ENCODE measurements around the gene RNF208.

RNF208 gene

DNA sequence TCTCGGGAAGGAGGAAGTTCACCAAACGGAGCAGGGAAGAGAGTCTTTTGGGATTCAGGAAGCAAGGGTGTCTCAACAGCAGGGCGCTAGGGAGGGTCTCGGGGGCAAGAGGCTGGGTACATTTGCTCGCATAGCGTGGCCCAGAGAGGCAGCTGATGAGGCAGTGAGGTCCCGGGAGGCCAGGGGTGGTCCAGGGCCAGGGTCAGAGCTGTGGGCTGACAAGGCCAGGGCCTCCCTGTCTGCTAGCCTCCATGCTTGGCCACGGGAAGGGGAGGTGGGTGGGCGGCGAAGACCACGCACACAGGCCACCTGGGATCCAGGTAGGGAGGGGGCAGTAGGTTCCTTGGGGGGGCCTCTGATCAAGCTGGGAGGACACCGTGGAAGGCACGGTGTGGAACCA, 10.5 kb downstream of the RNF208 start:
- DNase-seq, result no peak

DNA sequence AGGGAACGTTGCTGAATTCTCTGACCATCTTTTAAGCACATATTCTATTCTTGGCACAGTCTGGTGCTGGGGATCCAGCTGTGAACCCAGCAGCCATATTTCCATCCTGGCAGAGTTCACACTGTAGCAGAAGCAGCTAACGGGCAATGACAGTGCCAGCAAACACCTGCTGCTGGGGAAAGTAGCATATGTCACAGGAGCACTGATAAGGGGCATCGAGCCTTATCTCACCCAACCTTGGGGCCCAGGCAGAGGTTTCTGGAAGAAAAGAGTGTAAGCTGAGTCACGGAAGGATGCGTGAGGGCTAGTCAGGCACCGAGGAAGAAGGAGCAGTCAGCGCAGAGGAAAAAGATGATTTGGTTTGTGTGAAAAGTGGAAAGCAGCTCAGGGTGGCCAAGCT, 15.4 kb downstream of the RNF208 start:
- DNase-seq, result no peak

GRCh38 chr9:137205126-137206069, 16.6 kb downstream of the RNF208 start, which contains the start of the genes NDOR1 and TMEM203:
TSS of gene NDOR1 (plus strand) at chr9:137205700. CDS start at chr9:137205778, 78 bp downstream.
TSS of gene TMEM203 (minus strand) at chr9:137205648. CDS start at chr9:137205414, 234 bp downstream.
- peak; percentile 93 to 97 (median 96) for DNase-seq

- no peak for DNase-seq
These were observed 17.3 kb downstream of the RNF208 start for GRCh38 chr9:137204731-137205125.

DNA sequence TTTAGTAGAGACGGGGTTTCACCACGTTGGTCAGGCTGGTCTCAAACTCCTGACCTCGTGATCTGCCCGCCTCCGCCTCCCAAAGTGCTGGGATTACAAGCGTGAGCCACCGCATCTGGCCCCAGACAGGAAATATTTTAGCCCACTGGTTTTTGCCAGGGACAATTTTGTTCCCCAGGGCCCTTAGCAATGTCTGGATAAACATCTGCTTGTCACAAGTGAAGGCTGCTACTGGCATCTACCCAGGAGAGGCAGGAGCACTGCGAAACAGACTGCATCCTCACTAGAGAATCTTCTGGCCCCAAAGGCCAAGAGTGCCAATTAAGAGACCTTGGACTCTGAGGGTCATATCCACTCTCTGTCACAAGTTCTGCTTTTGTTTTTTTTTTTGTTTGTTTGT, 19.1 kb downstream of the RNF208 start:
- DNase-seq, result no peak

DNA sequence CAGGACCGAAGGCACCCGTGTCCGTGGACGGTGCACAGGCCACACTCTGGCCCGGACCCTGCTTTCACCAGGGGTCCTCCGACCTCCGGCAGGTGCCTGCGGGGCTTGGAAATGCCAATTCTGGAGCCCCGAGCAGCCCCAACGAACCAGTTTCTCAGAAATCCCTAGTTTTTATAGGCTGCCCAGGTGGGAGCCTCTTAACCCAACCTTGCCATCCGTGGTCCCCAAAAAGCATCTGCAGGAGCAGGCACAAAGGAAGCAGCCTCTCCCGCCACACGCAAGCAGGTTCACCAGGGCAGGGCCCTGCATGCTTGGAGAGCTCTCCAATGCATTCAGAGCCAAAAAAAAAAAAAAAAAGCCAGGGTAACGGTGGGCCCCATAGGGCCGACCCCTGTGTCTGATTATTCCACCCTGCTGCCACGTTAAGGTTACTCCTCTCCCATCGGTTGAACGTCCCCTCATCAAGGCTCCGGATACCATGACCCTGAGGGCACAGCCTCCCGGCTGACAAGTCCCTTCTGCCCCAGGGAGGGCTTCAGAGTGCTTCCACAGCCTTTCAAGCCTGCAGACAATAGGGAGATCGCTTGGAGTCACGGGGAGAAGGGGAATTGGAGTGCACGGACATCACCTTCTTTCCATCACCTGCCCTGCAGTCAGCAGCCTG, 20.7 kb downstream of the RNF208 start:
- no peak for DNase-seq

DNA sequence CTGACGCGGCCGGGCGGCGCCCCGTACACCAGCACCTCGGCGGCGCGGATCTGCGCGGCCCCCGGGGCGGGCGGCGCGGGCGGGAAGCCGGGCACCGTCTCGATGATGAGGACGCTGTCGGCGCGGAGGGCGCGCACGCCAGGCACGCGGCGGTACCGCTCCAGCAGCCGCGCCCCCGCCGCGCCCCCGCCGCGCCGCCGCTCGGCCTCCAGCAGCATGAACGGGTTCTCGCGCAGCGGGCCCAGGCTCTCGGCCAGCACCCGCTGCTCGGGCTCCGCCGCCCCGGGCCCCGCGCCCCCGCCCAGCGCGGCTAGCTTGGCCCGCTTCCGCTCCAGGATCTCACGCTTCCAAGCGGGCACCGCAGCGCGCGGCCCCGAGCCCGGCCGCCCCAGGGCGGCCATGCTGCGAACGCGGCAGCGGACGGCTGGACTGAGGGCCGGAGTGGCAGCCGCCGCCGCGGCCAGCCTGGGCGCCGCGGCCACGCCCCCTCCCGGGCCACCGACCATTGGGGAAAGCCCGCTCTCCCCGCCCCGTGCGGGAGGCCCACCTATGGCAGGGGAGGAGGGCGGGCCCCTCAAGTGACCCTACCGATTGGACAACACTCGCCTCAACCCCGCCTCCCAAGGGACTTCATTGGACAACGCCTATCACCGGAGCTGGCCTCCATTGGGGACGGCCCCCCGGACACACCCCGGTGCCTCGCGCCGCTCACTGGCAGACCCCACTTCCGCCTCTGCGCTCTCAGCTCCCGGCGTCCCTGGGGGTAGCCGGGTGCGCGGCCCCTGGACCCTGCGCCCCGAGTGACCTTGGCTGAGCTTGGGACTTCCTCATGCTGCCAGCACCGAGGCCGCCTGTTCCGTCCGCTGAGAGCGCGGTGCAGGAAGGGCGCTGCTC, 21.5 kb downstream of the RNF208 start, which contains the start of gene TPRN:
Gene TPRN, minus strand, starts transcription at position 431 of the 894 bp plus-strand sequence. Its CDS starts 30 bp downstream, at position 401.
- DNase-seq, result peak; percentile 99 to 100 (median 99)

DNA sequence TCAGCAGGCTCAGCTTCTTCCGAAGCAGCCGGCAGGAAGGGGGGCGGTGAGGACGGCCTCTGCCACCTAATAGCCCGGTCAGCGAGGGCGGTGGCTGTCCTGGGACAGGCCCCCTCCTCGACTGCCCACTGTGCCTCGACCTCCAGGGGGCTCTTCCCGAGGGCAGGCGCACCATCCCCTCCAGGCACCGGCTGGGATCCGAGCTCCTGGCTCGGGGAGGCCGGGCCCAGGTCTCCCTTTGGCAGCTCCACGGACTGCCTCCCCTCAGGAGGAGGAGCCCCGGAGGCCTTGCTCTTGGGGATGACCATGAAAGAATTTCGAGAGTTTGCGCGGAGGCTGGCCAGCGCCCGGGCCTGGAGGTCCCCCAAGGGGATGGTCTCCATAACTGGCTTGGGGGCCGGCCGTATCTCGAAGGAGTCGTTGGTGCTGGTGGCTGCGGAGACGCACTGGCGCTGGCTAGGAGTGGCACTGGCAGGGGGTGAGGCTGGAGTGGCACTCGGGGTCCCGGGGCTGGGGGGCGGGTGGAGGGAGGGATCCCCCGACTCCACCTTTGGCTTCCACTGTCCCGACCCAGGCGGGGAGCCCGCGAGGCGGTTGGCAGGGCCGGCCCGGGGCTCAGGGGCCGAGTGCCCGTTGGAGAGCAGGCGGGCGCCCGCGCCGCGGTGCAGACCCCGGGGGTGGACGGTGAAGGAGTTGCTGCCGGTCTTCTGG, 22.5 kb downstream of the RNF208 start:
- peak in 1 of 3 donors; percentile 9 for DNase-seq

- DNase-seq, result no peak
These were observed 23.1 kb downstream of the RNF208 start for GRCh38 chr9:137198902-137199283.

DNA sequence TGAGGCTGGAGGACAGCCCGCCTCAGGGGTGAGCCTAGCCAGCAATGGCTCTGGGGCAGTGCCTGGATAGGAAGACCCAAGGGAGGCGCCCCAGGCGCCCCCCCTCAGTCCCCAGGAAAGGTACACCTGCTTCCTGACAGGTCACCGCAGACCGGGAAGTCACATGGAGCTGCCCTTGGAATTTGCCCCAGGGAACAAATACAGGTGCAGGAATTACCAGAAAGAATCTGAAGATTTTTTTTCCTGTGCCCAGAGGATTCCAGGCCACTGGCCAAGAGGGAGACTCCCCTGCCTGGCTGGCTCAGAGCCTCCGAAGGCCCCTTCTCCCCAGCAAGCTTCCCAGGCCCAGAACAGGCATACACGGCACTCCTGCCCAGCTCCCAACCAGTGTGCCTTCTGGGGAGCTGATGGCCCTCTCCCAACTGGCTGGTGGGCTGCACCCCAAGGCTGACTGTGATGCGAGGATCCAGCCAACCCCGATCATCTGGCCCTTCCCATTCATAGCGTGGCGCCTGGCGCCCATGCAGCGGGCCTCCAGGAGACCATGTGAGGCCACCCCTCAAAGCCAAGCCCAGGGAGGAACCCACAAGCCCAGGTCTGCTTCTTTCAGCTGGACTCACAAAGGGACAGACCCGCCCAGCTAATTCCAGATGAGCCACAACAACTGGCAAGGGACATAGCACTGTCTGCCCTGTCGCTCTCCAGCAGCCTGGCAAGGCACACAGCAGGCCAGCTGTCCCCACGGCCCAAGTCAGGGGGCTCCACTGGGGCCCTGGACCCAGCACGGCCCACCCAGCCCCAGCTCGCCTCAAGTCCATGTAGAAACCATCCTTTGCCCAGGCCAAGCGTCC, 23.8 kb downstream of the RNF208 start:
- no peak for DNase-seq

DNA sequence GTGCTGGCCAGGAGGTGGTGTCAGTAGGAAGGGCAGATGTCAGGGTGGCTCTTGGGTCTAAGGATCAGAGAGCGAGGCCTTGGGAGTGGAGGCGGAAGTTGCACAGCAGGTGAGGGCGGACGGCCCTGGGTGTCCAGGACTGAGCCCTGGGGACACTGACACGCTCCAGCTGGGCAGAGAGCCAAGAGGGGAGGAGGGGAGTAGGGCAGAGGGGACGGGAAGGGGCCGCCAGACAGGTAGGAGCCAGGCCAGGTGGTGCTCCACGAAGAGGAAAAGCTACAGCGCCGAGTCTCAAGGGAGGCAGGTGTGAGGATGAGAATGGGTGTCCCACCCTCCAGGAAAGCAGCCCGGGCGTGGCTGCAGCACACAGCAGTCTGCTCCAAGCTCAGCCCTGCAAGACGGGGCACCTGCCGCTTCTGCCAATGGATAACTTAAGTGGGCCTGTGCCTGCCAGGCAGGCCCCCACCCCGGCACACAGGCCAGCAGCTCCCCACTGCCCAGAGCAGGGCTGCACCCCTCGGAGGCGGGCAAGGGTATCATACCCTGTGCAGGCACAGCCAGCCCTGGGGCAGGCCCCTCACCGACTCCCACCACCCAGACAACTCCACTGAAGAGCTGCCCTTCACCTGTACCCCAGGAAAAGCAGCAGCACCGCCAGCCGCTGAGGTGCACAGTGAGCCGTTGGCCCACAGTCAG, 26.4 kb downstream of the RNF208 start:
- no peak for DNase-seq

DNA sequence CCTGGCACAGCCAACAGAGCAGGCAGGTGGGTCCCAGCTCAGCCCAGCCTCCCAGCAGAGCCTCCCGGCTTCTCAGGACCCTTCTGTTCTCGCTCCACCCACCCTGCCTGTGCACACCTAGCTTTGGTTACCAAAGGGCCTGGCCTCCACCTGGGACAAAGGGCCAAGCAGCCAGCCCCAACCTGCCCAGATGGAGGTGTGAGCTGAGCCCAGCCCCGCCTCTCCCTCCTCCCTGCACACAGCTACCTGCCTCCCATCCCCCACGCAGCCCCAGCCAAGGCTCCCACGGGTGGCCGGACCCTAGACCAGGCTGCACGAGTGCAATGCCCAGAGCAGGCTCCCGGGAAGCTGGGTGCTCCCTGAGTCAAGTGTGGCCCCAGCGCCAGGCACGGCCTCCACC, 27.1 kb downstream of the RNF208 start:
- DNase-seq, result no peak

DNA sequence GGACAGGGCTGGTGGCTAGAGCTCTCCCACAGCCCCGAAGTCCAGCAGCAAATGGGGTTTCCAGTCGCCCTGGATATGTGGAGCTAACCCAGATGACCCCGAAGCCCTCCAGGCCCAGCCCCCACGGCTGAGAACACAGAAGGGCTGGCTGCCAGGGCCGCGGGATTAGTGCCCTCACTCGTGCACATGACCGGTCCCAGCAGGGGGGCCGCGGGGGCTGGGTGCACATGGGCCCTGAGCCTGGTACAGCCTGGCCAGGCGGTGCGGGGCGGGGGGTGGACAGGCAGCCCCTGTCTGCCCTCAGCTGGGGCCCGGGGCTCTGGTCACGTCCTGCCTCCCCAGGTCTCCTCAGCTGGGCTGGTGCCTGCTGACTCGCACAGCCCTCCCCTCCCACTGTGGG, 27.7 kb downstream of the RNF208 start:
- DNase-seq, result no peak

DNA sequence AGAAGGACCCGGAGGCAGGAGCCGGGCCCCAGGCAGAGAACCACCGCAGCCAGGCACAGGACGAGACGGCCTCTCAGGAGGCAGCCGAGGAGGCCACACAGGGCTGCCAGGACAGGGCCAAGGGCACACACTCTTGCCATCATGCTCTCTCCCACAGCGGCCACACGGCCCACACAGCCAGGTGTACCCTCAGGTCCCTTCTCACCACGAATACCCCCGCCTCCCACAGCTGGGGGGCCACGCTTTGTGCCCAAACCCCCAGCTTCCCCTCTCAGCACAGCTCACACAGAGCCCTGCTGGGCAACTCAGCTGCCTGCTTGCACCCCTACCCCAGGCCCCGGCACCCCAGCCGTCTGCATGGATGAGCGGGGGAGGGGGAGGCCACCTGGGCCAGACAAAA, 28.3 kb downstream of the RNF208 start:
- no peak for DNase-seq

DNA sequence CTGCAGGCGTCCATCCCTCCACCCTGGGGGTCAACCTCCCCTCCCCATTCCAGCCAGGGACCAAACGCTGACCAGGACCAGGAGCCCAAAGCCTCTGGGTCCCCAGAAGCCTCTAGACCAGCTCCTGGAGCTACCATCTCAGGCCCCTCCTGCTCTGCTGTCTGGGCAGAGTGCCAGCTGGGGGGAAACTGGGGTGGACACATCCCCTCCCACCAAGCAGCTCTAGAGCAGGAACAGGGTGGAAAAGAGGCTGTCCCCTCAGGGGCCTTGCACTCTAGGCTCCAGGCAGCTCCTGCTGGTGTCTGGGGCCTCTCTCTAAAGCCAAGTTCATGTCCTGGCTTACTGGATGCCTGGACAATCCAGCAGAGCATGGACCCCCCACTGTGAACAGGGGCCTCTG, 29.2 kb downstream of the RNF208 start:
- DNase-seq, result no peak

DNA sequence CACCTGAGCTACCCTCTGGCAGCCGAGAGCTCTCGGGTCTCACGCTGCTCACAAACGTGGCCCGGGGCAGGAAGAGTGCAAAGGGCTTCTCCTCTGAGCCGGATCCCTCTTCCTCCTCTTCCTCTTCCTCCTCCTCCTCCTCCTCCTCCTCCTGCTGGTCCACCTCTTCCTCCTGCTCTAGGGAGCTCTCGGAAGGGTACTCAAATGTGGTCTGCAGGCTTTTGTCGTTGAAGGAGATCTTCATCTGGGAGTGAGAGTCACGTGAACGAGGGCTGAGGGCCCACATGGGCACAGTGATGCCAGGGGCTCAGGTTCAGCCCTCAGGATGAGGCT, 29.6 kb downstream of the RNF208 start:
- no peak for DNase-seq

DNA sequence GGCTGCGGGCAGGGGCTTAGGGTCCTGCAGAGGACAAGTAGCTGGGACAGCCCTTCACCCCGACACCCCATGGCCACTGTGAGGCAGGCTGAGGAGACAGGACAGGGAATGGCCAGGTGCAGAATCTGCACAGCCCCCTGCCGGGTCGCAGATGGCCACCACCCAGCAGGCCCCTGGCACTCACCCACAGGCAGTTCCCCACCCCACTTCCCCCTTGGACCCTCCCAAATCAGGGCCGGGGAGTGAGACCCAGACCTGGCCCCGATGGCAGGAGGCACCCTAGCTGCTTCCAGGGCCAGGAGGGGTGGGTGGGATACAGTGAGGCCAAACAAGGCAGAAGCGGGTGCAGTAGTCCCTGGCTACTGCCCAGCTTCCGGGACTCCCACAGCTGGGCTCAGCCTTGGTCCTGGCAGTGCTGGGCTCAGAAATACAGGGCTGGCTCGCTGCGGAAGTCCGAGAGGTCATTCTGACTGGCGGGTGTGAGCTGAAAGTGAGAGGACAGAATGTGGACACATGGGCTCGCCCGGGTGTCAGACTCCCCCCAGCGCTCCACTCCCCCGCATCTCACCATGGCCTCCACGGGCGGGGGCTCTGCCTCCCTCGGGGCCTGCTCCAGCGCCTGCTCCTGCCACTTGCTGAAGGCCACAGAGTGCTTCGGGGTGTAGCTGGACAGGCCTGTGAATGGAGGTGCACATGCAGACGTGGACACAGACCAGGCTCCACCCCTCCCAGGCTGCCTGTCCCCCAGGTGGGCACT, 30.2 kb downstream of the RNF208 start:
- DNase-seq, result no peak

DNA sequence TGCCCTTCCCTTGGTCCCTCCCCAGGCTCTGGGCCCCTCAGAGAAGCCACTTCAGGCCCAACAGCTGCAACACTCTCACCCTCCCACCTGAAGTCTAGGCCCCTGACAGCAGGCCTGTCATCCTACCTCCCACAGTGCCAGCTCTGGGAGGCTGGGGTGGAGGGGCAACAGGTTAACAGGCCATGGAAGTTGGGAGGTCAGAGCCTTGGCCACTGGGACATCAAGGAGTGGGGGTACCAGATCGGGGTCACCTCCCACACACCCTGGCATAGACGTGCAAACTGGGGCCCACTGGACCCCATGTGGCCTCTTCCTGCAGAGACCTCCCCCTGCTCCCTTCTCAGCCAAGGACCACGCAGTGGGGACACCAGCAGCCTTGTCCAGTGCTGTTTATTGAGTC, 30.8 kb downstream of the RNF208 start:
- DNase-seq, result no peak

GRCh38 chr9:137190315-137190856, 31.7 kb downstream of the RNF208 start:
- DNase-seq, result no peak
